ENCODE results near the gene PKP4. TPM values are rescaled to one million over a fixed set of nuclear protein-coding genes. Genes with fewer than 3 reads are reported as not detected.

Gene PKP4
- total and polyA plus RNA-seq, 2 of the 8 experiments (the other 6 are each of a cell fraction or from before 2014, with no cell fraction given): 48.2 to 88.0 TPM

DNA sequence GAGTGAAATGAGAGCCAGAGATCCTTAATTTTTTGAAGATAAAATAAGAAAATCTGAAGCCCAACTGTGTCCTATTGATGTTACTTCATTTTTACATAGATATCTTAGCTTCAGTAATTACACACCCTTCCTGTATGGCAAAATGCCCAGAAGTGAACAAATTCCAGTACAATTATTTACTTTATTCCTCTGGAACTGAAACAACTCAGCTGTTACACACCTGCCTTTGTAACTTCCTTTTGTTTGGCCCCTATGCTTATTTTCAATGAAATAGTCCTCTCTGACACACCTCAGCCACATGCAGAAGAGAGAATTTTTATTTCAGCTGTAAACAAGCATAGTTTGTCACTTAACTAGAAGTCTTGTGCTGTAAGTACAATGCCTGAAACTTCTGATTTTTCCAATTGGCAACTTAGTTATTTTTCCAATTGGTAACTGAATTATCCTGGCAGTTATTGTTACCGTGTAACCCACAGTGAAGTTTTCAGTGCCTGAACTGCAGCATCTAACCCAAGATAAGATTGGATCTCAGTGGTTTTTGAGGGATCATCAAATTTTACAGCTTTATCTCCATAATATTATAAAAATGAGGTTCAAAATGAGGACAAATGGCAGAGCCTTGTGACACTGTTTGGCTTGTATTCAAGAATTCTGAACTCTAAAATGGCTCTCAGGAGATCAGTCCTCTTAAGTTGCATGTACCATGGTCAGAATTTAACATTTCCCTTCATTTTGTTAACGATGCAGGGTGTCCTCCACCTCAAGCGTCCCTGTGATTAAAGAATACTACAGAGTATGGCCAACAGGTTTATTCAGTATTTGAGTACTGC is 82.6 kb downstream of the PKP4 start:
- ChIA-PET POLR2A (ENCODE audit: partially characterized antibody) (no interaction called here), CTCF (ENCODE audit: partially characterized antibody) (interaction anchor here (0.8 to 1.0 kb wide), 3 partner anchors 9 to 206 kb away, joined by 3 to 4 read pairs (median 3); no protein-coding TSS in a partner anchor)
- no peak for FAIRE-seq
- H3K9ac ChIP-seq (replicated peaks in 1 of 4; ENCODE audit: extremely low read depth in 1 of 4, low read depth in 3 of 4, low read length in 3 of 4): no peak overlapping the region
- no peak for TF ChIP-seq BCL11A (IDR thresholded peaks at IDR 0.05; ENCODE audit: low read depth in 2 of 2, low read length in 2 of 2)
- no peak for TF ChIP-seq POLR2A (IDR thresholded peaks at IDR 0.05; ENCODE audit: control extremely low read depth in 1 of 2, low read depth in 2 of 2, low read length in 2 of 2)
- no peak for TF ChIP-seq POU5F1 (IDR thresholded peaks at IDR 0.05; ENCODE audit: low read depth, low read length)
- TF ChIP-seq CREB1 (IDR thresholded peaks at IDR 0.05): no peak
- no peak for TF ChIP-seq CHD2 (IDR thresholded peaks at IDR 0.05; ENCODE audit: low read length)
- no peak for TF ChIP-seq CHD1 (IDR thresholded peaks at IDR 0.05; ENCODE audit: low read depth, low read length)
- TF ChIP-seq CTBP2 (IDR thresholded peaks at IDR 0.05; ENCODE audit: borderline replicate concordance, insufficient read depth, insufficient read length, low read length): no peak
- TF ChIP-seq, protein P1, sequence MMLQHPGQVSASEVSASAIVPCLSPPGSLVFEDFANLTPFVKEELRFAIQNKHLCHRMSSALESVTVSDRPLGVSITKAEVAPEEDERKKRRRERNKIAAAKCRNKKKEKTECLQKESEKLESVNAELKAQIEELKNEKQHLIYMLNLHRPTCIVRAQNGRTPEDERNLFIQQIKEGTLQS (IDR thresholded peaks at IDR 0.05; ENCODE audit: insufficient read depth, low read depth, low read length): no peak
- TF ChIP-seq ZNF274 (IDR thresholded peaks at IDR 0.05; ENCODE audit: borderline replicate concordance, extremely low read depth, low read length): no peak
- no peak for TF ChIP-seq YY1 (IDR thresholded peaks at IDR 0.05; ENCODE audit: low read depth, low read length)
- TF ChIP-seq RXRA (IDR thresholded peaks at IDR 0.05; ENCODE audit: insufficient read depth, low read depth, low read length): no peak
- TF ChIP-seq EZH2 (IDR thresholded peaks at IDR 0.05; ENCODE audit: low read depth, low read length, severe bottlenecking): no peak
- no peaks in the 10 kb centered on the region for H3K9me3 ChIP-seq (ENCODE audit: insufficient read depth in 2 of 2, low read depth in 1 of 2, low read length in 1 of 2)
- H3K4me2 ChIP-seq (ENCODE audit: insufficient read depth in 1 of 2, low read depth in 2 of 2, low read length in 2 of 2): no peak overlapping the region
- no peaks in the 10 kb centered on the region for H3K27me3 ChIP-seq (replicated peaks in 1 of 4; ENCODE audit: control insufficient read depth in 3 of 4, extremely low read depth in 1 of 4, insufficient read depth in 3 of 4, low read length in 3 of 4)
- H3K23me2 ChIP-seq (ENCODE audit: low read depth, low read length): no peaks in the 10 kb centered on the region
- no peaks in the 10 kb centered on the region; a peak in 2 of 4 replicates for H3K79me2 ChIP-seq (ENCODE audit: control insufficient read depth in 1 of 2, insufficient read depth in 2 of 2, low read length in 2 of 2)
- no peak overlapping the region for H2BK20ac ChIP-seq (ENCODE audit: low read length)
- no peaks in the 10 kb centered on the region for H3K4me1 ChIP-seq (replicated peaks in 1 of 4; ENCODE audit: control insufficient read depth in 3 of 4, insufficient read depth in 4 of 4, low read length in 3 of 4)
- no peak overlapping the region for H3K4me3 ChIP-seq (ENCODE audit: extremely low read depth in 1 of 4, insufficient read depth in 2 of 4, low read depth in 3 of 4, low read length in 4 of 4)
- no peak overlapping the region for H3K56ac ChIP-seq (replicated peaks; ENCODE audit: insufficient read length, low read depth, low read length)
- no peaks in the 10 kb centered on the region; the same call in 1 of the 2 replicates for H3K79me1 ChIP-seq (ENCODE audit: low read depth, low read length)
- peaks cover 0 to 5% (median 2%) of the 10 kb centered on the region in 4 experiments; a peak in 2 of 8 replicates for H3K36me3 ChIP-seq (ENCODE audit: control insufficient read depth in 2 of 4, insufficient read depth in 4 of 4, low read length in 3 of 4)
- H3K4ac ChIP-seq (replicated peaks; ENCODE audit: insufficient read length, low read depth, low read length): no peak overlapping the region
- H2AFZ ChIP-seq (ENCODE audit: low read length): no peak overlapping the region
- H2BK5ac ChIP-seq (ENCODE audit: low read depth, low read length): no peak overlapping the region
- H3K14ac ChIP-seq (ENCODE audit: insufficient read length): no peak overlapping the region
- no peak overlapping the region for H2AK5ac ChIP-seq (ENCODE audit: low read depth, low read length)
- H2BK15ac ChIP-seq (ENCODE audit: low read length): no peak overlapping the region
- H4K5ac ChIP-seq (ENCODE audit: insufficient read length, low read depth, low read length): no peak overlapping the region
- H3K27ac ChIP-seq (ENCODE audit: low read depth, low read length): no peak overlapping the region
- WGBS, 2 experiments (ENCODE audit: extremely low coverage in 1 of 2, insufficient coverage in 1 of 2, insufficient read length in 1 of 2, insufficient replicate concordance in 2 of 2, low coverage in 1 of 2, low lambda C conversion rate in 2 of 2, missing lambda C conversion rate in 1 of 2): 91% methylated on average over 3 of the region's 3 CpGs; no CpG with 5 or more reads in 1 of the 2 experiments
- H4K8ac ChIP-seq (ENCODE audit: extremely low read depth, insufficient read depth, low read length): no peak overlapping the region
- H2BK12ac ChIP-seq (ENCODE audit: low read depth, low read length): no peak overlapping the region
- no peak overlapping the region for H4K91ac ChIP-seq (replicated peaks; ENCODE audit: insufficient read length, low read length)
- no peak overlapping the region for H2BK120ac ChIP-seq (replicated peaks; ENCODE audit: low read depth, low read length)
- H4K20me1 ChIP-seq (replicated peaks in 1 of 2; ENCODE audit: control insufficient read depth in 1 of 2, insufficient read depth in 2 of 2, low read length in 2 of 2): peaks cover 2% of the 10 kb centered on the region in 2 experiments
- DNase-seq (ENCODE audit: low read depth in 1 of 2, low spot score in 2 of 2): no peak
- H3K23ac ChIP-seq (ENCODE audit: insufficient read length): no peak overlapping the region
- H3K18ac ChIP-seq (ENCODE audit: extremely low read depth, low read length): no peak overlapping the region
